ENCODE data around the gene HIGD1B.

DNA sequence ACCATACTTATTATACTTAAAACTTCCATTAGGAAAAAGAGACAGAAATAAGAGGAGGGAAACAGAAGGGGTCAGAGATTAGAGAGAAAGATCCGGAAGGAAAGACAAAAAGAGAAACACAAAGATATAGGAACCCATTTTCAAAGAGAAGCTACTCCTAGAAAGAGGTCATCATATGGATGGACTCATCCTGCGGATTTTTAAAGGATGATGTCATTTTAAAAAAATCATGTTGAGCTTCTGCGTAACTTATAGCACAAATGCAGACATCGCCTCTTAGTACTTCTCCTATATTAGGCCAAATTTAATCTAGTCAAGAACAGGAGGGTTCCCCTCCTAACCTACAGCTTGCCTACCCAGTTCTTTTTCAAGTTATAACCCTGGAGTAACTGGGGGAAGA is 33.5 kb downstream of the HIGD1B start:
- TF ChIP-seq, protein P1, sequence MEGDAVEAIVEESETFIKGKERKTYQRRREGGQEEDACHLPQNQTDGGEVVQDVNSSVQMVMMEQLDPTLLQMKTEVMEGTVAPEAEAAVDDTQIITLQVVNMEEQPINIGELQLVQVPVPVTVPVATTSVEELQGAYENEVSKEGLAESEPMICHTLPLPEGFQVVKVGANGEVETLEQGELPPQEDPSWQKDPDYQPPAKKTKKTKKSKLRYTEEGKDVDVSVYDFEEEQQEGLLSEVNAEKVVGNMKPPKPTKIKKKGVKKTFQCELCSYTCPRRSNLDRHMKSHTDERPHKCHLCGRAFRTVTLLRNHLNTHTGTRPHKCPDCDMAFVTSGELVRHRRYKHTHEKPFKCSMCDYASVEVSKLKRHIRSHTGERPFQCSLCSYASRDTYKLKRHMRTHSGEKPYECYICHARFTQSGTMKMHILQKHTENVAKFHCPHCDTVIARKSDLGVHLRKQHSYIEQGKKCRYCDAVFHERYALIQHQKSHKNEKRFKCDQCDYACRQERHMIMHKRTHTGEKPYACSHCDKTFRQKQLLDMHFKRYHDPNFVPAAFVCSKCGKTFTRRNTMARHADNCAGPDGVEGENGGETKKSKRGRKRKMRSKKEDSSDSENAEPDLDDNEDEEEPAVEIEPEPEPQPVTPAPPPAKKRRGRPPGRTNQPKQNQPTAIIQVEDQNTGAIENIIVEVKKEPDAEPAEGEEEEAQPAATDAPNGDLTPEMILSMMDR (IDR thresholded peaks at IDR 0.05; ENCODE audit: poor library complexity, severe bottlenecking) = no peak
- TF ChIP-seq POLR2AphosphoS5 (IDR thresholded peaks at IDR 0.05) (no peak), EZH2 (IDR thresholded peaks at IDR 0.05; ENCODE audit: borderline replicate concordance, insufficient read depth, low read length, poor library complexity, severe bottlenecking) (no peak), TAF1 (IDR thresholded peaks at IDR 0.05; ENCODE audit: low read depth) (no peak), SMC3 (conservative IDR thresholded peaks at IDR 0.05; ENCODE audit: poor library complexity) (no peak), RAD21 (conservative IDR thresholded peaks at IDR 0.05) (no peak), EP300 (conservative IDR thresholded peaks at IDR 0.05; ENCODE audit: poor library complexity, severe bottlenecking) (no peak)

All from neural cell (in vitro differentiated cells).